ENCODE results near the gene CD2BP2. TPM values are rescaled to one million over a fixed set of nuclear protein-coding genes. Genes with fewer than 3 reads are reported as not detected.

The CD2BP2 gene
- total and polyA plus RNA-seq, 2 of the 13 experiments (the other 11 are each of a cell fraction or from before 2014, with no cell fraction given), result 24.9 to 54.6 TPM

- TF ChIP-seq NR2C2 (CRISPR knock-in tag; IDR thresholded peaks at IDR 0.05; ENCODE audit: borderline replicate concordance) (no peak), ZNF275 (CRISPR knock-in tag; IDR thresholded peaks at IDR 0.05; ENCODE audit: borderline replicate concordance) (0 out of 2 replicates have a peak, but pooled peaks have one; percentile 22), TOPORS (CRISPR knock-in tag; IDR thresholded peaks at IDR 0.05) (no peak), TBX3 (IDR thresholded peaks at IDR 0.05; ENCODE audit: borderline replicate concordance) (no peak), ZNF292 (CRISPR knock-in tag; IDR thresholded peaks at IDR 0.05; ENCODE audit: borderline replicate concordance, low read depth) (no peak), ZNF687 (CRISPR knock-in tag; IDR thresholded peaks at IDR 0.05) (peak; percentile 37; the same call in 1 of the 2 replicates), ZNF720 (CRISPR knock-in tag; IDR thresholded peaks at IDR 0.05) (no peak), HNRNPLL (IDR thresholded peaks at IDR 0.05; ENCODE audit: low read depth, low read length, poor library complexity, severe bottlenecking) (peak; percentile 33), ZNF354B (CRISPR knock-in tag; IDR thresholded peaks at IDR 0.05) (0 out of 2 replicates have a peak, but pooled peaks have one; percentile 45), TEF (CRISPR knock-in tag; IDR thresholded peaks at IDR 0.05) (no peak), ZNF891 (CRISPR knock-in tag; IDR thresholded peaks at IDR 0.05) (0 out of 2 replicates have a peak, but pooled peaks have one; percentile 56), FOXK2 (IDR thresholded peaks at IDR 0.05) (no peak), POLR2G (IDR thresholded peaks at IDR 0.05; ENCODE audit: low read depth, low read length) (0 out of 2 replicates have a peak, but pooled peaks have one; percentile 2), ZNF546 (CRISPR knock-in tag; conservative IDR thresholded peaks at IDR 0.05) (no peak), THAP8 (CRISPR knock-in tag; IDR thresholded peaks at IDR 0.05; ENCODE audit: borderline replicate concordance) (no peak), ZNF574 (CRISPR knock-in tag; IDR thresholded peaks at IDR 0.05) (no peak)
Observed at GRCh38 chr16:30353438-30354129, 1.5 kb downstream of the CD2BP2 start (continued).
